Neutrophil (primary cell): ENCODE results near the gene MAL.

ENCODE experiments used
- H3K27ac ChIP-seq: fragments of 200-600 bp; sonication (generic); 2 replicates; pipeline ENCODE4 v1.5.1; 2016; ENCODE audit warnings: mild to moderate bottlenecking, moderate library complexity
- H3K27me3 ChIP-seq: fragments of 200-600 bp; sonication (generic); 2 replicates; pipeline ENCODE4 v1.6.0; 2016; ENCODE audit warnings: mild to moderate bottlenecking
- H3K36me3 ChIP-seq: fragments of 200-600 bp; sonication (generic); 2 replicates; pipeline ENCODE4 v1.5.1; 2017
- H3K4me1 ChIP-seq, 2 experiments: fragments of 200-600 bp in 1 of 2; sonication (generic) in 1 of 2; 1 replicate in 1 of 2; 2 replicates in 1 of 2; pipeline versions ENCODE4 v1.5.1 to v1.6.1; 2013 to 2016; ENCODE audit warnings: low read depth in 1 of 2, low read length in 1 of 2, mild to moderate bottlenecking in 1 of 2, moderate library complexity in 1 of 2; ENCODE audit not compliant: control insufficient read depth in 1 of 2, insufficient read depth in 1 of 2
- H3K4me3 ChIP-seq, 2 experiments: fragments of 200-600 bp in 1 of 2; sonication (generic) in 1 of 2; 1 replicate in 1 of 2; 2 replicates in 1 of 2; pipeline ENCODE4 v1.5.1; 2013 to 2016; ENCODE audit warnings: low read depth in 1 of 2, low read length in 1 of 2, mild to moderate bottlenecking in 1 of 2, moderate library complexity in 1 of 2
- H3K9me3 ChIP-seq: fragments of 200-600 bp; sonication (generic); 2 replicates; pipeline ENCODE4 v1.5.1; 2016
- TF ChIP-seq, protein P1 (sequence below): fragments of 200-600 bp; sonication (generic); IDR thresholded peaks from 2 replicates; pipeline ENCODE4 v1.5.1; 2016; ENCODE audit warnings: antibody characterized with exemption

Gene MAL

DNA sequence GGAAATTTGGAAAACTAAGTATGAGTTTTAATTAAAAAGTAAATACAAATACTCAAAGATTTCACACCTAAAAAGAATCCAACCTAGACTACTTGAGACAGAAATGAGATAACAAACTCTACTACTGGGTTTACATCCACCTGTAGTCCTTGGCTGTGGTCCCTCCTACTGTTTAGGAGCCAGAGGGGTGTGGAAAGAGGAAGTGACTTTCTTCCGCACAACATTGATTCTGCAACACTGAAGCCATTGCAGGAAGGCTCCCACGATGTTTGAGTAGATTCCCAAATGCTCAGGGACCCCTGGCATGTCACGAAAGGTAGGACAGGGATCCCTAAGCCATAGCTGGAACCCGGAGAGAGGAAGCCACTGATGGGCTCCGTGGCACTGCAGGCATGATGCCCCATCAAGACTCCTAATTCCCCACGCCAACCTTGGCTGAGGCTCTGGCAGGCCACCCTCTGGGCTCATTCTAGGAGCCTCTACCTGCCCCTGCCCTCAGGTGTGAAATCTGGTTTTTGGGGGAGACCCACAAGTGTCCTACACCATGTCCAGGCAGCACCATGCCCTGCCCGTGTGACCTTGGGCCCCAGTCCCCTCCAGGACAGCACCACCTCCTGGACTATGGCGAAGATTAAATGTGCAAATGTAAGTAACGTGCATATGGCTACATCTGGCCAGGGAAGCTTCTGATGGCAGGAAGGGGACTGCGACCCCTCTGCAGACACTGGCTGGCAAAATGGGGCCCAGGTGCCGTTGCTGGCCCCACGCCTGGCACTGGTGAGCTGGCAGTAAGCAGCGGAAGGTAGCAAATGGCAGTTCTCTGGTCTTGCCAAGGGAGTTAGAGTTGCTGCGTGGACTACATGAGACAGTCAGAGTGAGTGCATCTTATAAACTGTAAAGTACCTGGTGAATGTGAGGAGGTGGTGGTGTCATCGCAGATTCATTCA, 38.2 kb upstream of the MAL start:
- peaks cover 9% of the 10 kb centered on the region for H3K27me3 ChIP-seq
- no peak overlapping the region for H3K27ac ChIP-seq
- H3K36me3 ChIP-seq: no peaks in the 10 kb centered on the region
- TF ChIP-seq, protein P1, sequence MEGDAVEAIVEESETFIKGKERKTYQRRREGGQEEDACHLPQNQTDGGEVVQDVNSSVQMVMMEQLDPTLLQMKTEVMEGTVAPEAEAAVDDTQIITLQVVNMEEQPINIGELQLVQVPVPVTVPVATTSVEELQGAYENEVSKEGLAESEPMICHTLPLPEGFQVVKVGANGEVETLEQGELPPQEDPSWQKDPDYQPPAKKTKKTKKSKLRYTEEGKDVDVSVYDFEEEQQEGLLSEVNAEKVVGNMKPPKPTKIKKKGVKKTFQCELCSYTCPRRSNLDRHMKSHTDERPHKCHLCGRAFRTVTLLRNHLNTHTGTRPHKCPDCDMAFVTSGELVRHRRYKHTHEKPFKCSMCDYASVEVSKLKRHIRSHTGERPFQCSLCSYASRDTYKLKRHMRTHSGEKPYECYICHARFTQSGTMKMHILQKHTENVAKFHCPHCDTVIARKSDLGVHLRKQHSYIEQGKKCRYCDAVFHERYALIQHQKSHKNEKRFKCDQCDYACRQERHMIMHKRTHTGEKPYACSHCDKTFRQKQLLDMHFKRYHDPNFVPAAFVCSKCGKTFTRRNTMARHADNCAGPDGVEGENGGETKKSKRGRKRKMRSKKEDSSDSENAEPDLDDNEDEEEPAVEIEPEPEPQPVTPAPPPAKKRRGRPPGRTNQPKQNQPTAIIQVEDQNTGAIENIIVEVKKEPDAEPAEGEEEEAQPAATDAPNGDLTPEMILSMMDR: no peak
- H3K4me3 ChIP-seq: no peak overlapping the region
- H3K4me1 ChIP-seq: no peaks in the 10 kb centered on the region
- no peaks in the 10 kb centered on the region for H3K9me3 ChIP-seq

DNA sequence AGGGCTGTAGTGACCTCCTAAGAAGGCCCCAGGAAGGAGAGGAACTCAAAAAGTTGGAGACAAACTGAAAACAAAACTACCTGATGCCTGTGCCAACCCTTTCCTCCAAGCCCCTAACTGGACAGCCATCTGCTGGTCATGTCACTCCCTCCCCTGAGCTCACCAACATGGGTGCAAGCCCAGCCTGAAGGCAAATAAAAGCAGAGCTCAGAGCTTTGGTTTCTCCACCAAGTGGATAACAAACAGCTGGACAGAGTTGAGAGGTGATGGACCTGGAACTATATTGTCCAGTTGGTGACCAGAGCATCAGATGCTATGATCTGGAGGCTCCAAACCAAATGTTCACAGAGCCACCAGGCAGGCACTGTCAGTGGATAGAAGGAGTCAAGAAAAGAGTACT, 34.6 kb upstream of the MAL start:
- no peaks in the 10 kb centered on the region for H3K9me3 ChIP-seq
- no peak overlapping the region for H3K4me3 ChIP-seq
- H3K36me3 ChIP-seq: no peaks in the 10 kb centered on the region
- no peaks in the 10 kb centered on the region for H3K4me1 ChIP-seq
- peaks cover 13% of the 10 kb centered on the region for H3K27me3 ChIP-seq
- TF ChIP-seq, protein P1: no peak
- no peak overlapping the region for H3K27ac ChIP-seq

DNA sequence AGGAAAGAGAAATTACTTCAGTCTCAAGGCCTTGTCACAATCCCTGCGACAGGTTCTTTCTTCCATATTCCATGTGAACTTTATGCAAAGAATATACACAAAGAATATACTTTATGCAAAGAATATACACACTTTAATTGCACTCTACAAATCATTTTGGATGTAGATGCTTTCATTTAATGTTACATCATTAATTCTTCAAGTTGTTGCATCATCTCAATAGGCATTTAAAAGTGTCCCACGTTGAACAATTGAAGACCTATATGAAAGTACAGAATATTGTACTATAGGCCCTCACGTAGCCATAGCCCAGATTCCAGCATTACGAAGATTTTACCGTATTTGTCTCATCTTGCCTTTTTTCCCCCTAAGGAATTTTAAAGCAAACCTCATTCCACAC, 33.1 kb upstream of the MAL start:
- TF ChIP-seq, protein P1: no peak
- Histone ChIP-seq H3K27me3 (peaks cover 26% of the 10 kb centered on the region), H3K4me3 (no peak overlapping the region), H3K27ac (no peak overlapping the region), H3K4me1 (no peaks in the 10 kb centered on the region), H3K9me3 (no peaks in the 10 kb centered on the region), H3K36me3 (no peaks in the 10 kb centered on the region)

DNA sequence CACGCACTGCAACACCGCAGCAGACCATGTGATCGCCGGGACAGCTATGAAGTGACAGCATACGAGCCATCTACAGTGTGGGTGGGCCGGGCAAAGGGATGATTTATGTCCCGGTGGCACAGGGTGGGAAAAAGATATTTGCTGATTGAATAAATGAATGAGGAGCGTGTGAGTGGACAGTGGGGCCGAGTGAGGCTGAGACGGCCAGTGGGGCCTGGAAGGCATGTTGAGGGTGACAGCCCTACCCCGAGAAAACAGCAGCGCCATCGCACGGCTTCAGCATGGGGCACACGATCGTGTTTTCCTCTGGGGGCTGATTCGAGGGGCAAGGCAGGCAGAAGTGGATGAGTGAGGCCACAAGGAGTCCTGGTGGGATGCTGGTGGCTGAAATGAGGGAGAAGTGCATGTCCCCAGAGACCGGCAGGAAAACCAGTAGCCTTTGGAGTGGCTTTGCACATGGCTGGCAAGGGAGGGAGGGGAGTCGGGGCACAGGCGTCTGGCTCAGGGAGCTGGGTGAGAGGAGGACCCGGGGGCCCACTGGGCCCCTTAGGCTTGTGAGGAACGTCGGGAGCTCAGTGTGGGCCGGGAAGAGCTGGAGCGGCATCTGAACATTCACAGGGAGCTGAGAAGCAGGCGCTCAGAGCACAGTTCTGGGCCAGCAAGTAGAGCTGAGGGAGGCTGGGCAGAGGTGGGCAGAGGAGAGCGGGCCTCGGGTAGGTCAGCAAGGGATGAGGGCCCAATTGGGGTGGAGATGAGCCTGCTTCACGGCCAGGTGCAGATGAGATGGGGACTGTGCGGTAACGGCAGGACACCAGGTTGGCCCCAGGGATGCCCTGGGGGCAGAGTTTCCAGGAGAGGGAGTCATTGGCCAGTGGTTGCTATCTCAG, 32.1 kb upstream of the MAL start:
- Histone ChIP-seq H3K4me1 (no peaks in the 10 kb centered on the region), H3K27me3 (peaks cover 32% of the 10 kb centered on the region), H3K27ac (no peak overlapping the region), H3K4me3 (no peak overlapping the region), H3K9me3 (no peaks in the 10 kb centered on the region), H3K36me3 (no peaks in the 10 kb centered on the region)
- TF ChIP-seq, protein P1: no peak

GRCh38 chr2:94994063-94994913, 31.2 kb upstream of the MAL start:
- Histone ChIP-seq H3K4me1 (no peaks in the 10 kb centered on the region), H3K27me3 (peaks cover 37% of the 10 kb centered on the region), H3K9me3 (no peaks in the 10 kb centered on the region), H3K36me3 (no peaks in the 10 kb centered on the region), H3K27ac (no peak overlapping the region), H3K4me3 (no peak overlapping the region)
- TF ChIP-seq, protein P1: no peak
